Measurements from ENCODE around the gene ATP6V1G3.
A peak's percentile ranks its signal among the peaks of the same experiment; 100 is the strongest.

Gene ATP6V1G3

GRCh38 chr1:198577444-198577843, 37.0 kb upstream of the ATP6V1G3 start:
- ATAC-seq: peak; percentile 99
- TF ChIP-seq PATZ1 (CRISPR knock-in tag; IDR thresholded peaks at IDR 0.05; ENCODE audit: borderline replicate concordance) (no peak), GLIS3 (CRISPR knock-in tag; IDR thresholded peaks at IDR 0.05) (no peak), POU6F1 (CRISPR knock-in tag; IDR thresholded peaks at IDR 0.05; ENCODE audit: borderline replicate concordance, low read depth) (no peak), ESRRG (CRISPR knock-in tag; IDR thresholded peaks at IDR 0.05) (no peak), ZFP30 (CRISPR knock-in tag; IDR thresholded peaks at IDR 0.05) (no peak), TOX (CRISPR knock-in tag; IDR thresholded peaks at IDR 0.05; ENCODE audit: borderline replicate concordance) (peak; percentile 52; the same call in 1 of the 2 replicates), CSRNP3 (CRISPR knock-in tag; IDR thresholded peaks at IDR 0.05) (no peak), ZFP3 (CRISPR knock-in tag; IDR thresholded peaks at IDR 0.05) (no peak), OSR1 (CRISPR knock-in tag; IDR thresholded peaks at IDR 0.05) (peak; percentile 76), SNAI2 (CRISPR knock-in tag; IDR thresholded peaks at IDR 0.05) (no peak), ZNF8 (CRISPR knock-in tag; IDR thresholded peaks at IDR 0.05) (no peak), PPARA (CRISPR knock-in tag; IDR thresholded peaks at IDR 0.05; ENCODE audit: borderline replicate concordance) (no peak), CREB5 (CRISPR knock-in tag; IDR thresholded peaks at IDR 0.05; ENCODE audit: low read depth) (no peak), ISL1 (CRISPR knock-in tag; IDR thresholded peaks at IDR 0.05) (no peak), RARB (CRISPR knock-in tag; IDR thresholded peaks at IDR 0.05) (no peak), CSDC2 (CRISPR knock-in tag; IDR thresholded peaks at IDR 0.05) (no peak), ARNTL (CRISPR knock-in tag; IDR thresholded peaks at IDR 0.05; ENCODE audit: borderline replicate concordance, low read depth) (no peak), BACH2 (CRISPR knock-in tag; IDR thresholded peaks at IDR 0.05; ENCODE audit: borderline replicate concordance) (no peak), TSHZ2 (CRISPR knock-in tag; IDR thresholded peaks at IDR 0.05) (no peak), TCF4 (CRISPR knock-in tag; IDR thresholded peaks at IDR 0.05; ENCODE audit: borderline replicate concordance) (no peak), ZNF70 (CRISPR knock-in tag; IDR thresholded peaks at IDR 0.05) (no peak), ZC3H10 (CRISPR knock-in tag; IDR thresholded peaks at IDR 0.05) (peak; percentile 68; the same call in 1 of the 2 replicates), ZNF565 (CRISPR knock-in tag; conservative IDR thresholded peaks at IDR 0.05; ENCODE audit: low read depth) (no peak)

GRCh38 chr1:198575798-198576641, 35.5 kb upstream of the ATP6V1G3 start:
- ATAC-seq: no peak
- no peak for TF ChIP-seq CSRNP3 (CRISPR knock-in tag; IDR thresholded peaks at IDR 0.05)
- no peak for TF ChIP-seq PATZ1 (CRISPR knock-in tag; IDR thresholded peaks at IDR 0.05; ENCODE audit: borderline replicate concordance)
- TF ChIP-seq ZNF8 (CRISPR knock-in tag; IDR thresholded peaks at IDR 0.05): no peak
- no peak for TF ChIP-seq TSHZ2 (CRISPR knock-in tag; IDR thresholded peaks at IDR 0.05)
- no peak for TF ChIP-seq SNAI2 (CRISPR knock-in tag; IDR thresholded peaks at IDR 0.05)
